Left ventricle myocardium inferior (tissue), 1 donor: ENCODE data around the gene C2CD5. TPM values are rescaled to one million over a fixed set of nuclear protein-coding genes. Genes with fewer than 3 reads are reported as not detected.
A peak's percentile ranks its signal among the peaks of the same experiment; 100 is the strongest.

Experiments used
- DNase-seq: peaks from one replicate; pipeline ENCODE4 v3.0.0-alpha.2; 2020
- H3K27ac ChIP-seq: fragments of 200-600 bp; replicated peaks from 2 replicates; pipeline ENCODE4 v1.8.0; 2021
- H3K27me3 ChIP-seq: fragments of 200-600 bp; 2 replicates; pipeline ENCODE4 v1.8.0; 2021; ENCODE audit warnings: low read depth
- H3K36me3 ChIP-seq: fragments of 200-600 bp; 2 replicates; pipeline ENCODE4 v1.8.0; 2021
- H3K4me1 ChIP-seq: fragments of 200-600 bp; 2 replicates; pipeline ENCODE4 v1.8.0; 2021
- H3K4me3 ChIP-seq: fragments of 200-600 bp; 2 replicates; pipeline ENCODE4 v1.8.0; 2021; ENCODE audit warnings: mild to moderate bottlenecking, moderate library complexity
- H3K9me3 ChIP-seq: fragments of 200-600 bp; replicated peaks from 2 replicates; pipeline ENCODE4 v1.8.0; 2021
- CTCF ChIP-seq: fragments of 200-600 bp; IDR thresholded peaks from 2 replicates; pipeline ENCODE4 v1.8.0; 2021; ENCODE audit warnings: antibody characterized with exemption, mild to moderate bottlenecking, borderline replicate concordance
- intact Hi-C: fragments of 100-400 bp; cut with micrococcal nuclease; formaldehyde crosslinking; loops from one replicate; pipeline ENCODE4 v1.11.0; 2022
- total RNA-seq: library from RNA; stranded (reverse); fragmentation: NEBNext Ultra II Directional; extraction: Animal tissue kit (Norgen Biotek cat#: 25700); gene quantifications from one replicate; pipeline ENCODE4 v1.2.1, GENCODE V29; 2021
- donor health status: DM: no; HTN: yes; CAD: no; lungs with severe emphysema.

C2CD5 gene
- total RNA-seq, 1 donor from 2014 or later = 22.5 TPM

- peaks cover 6% of the 10 kb centered on the region for H3K4me1 ChIP-seq
- H3K36me3 ChIP-seq = no peaks in the 10 kb centered on the region
- intact Hi-C loops = no loop called here
- H3K4me3 ChIP-seq = no peak overlapping the region
- H3K27me3 ChIP-seq = no peaks in the 10 kb centered on the region
- no peak overlapping the region for H3K27ac ChIP-seq
- H3K9me3 ChIP-seq = no peaks in the 10 kb centered on the region
- no peak for DNase-seq
- TF ChIP-seq CTCF = no peak
These were observed 108.8 kb downstream of the C2CD5 start for GRCh38 chr12:22435583-22435982.

GRCh38 chr12:22431693-22432251 lies 112.6 kb downstream of the C2CD5 start:
- intact Hi-C loops = no loop called here
- Histone ChIP-seq H3K9me3 (no peaks in the 10 kb centered on the region), H3K36me3 (no peaks in the 10 kb centered on the region), H3K27me3 (no peaks in the 10 kb centered on the region), H3K4me1 (peaks cover 4% of the 10 kb centered on the region), H3K27ac (no peak overlapping the region), H3K4me3 (no peak overlapping the region)
- DNase-seq = no peak
- TF ChIP-seq CTCF = no peak

- no peak for TF ChIP-seq CTCF
- intact Hi-C loops = no loop called here
- no peak for DNase-seq
- Histone ChIP-seq H3K27ac (no peak overlapping the region), H3K27me3 (no peaks in the 10 kb centered on the region), H3K36me3 (no peaks in the 10 kb centered on the region), H3K4me3 (no peak overlapping the region), H3K9me3 (no peaks in the 10 kb centered on the region), H3K4me1 (peaks cover 30% of the 10 kb centered on the region)
These were observed 127.5 kb downstream of the C2CD5 start for GRCh38 chr12:22416801-22417200.

GRCh38 chr12:22415342-22416309 lies 128.7 kb downstream of the C2CD5 start:
- intact Hi-C loops = no loop called here
- peak overlapping the region; percentile 73 for H3K27ac ChIP-seq

GRCh38 chr12:22414742-22415141 lies 129.6 kb downstream of the C2CD5 start:
- Histone ChIP-seq H3K27ac (peak overlapping the region; percentile 73), H3K4me1 (peaks cover 30% of the 10 kb centered on the region), H3K36me3 (no peaks in the 10 kb centered on the region), H3K9me3 (no peaks in the 10 kb centered on the region), H3K4me3 (no peak overlapping the region), H3K27me3 (no peaks in the 10 kb centered on the region)
- TF ChIP-seq CTCF = no peak
- DNase-seq = no peak
- intact Hi-C loops = no loop called here

More at GRCh38 chr12:22415342-22416309, 128.7 kb downstream of the C2CD5 start:
- TF ChIP-seq CTCF = no peak
- Histone ChIP-seq H3K27me3 (no peaks in the 10 kb centered on the region), H3K4me3 (no peak overlapping the region), H3K36me3 (no peaks in the 10 kb centered on the region), H3K9me3 (no peaks in the 10 kb centered on the region), H3K4me1 (peaks cover 30% of the 10 kb centered on the region)
- no peak for DNase-seq
